Lower lobe of right lung (tissue), 2 donors: ENCODE data around the gene FXYD5. TPM values are rescaled to one million over a fixed set of nuclear protein-coding genes. Genes with fewer than 3 reads are reported as not detected.
A peak's percentile ranks its signal among the peaks of the same experiment; 100 is the strongest.

Experiments
- ATAC-seq, 2 donors: fragments of 200-7000 bp; cut with Tn5 transposase; one replicate each; pipeline ENCODE4 v1.9.1; 2020 to 2022; ENCODE audit warnings: mild to moderate bottlenecking in 2 of 2, moderate library complexity in 2 of 2
- DNase-seq: peaks from one replicate; pipeline ENCODE4 v3.0.0-alpha.2; 2020
- H3K27ac ChIP-seq: fragments of 200-600 bp; one replicate; pipeline ENCODE4 v1.8.0; 2022
- H3K27me3 ChIP-seq: fragments of 200-600 bp; one replicate; pipeline ENCODE4 v1.8.0; 2022; ENCODE audit warnings: low read depth
- H3K36me3 ChIP-seq: fragments of 200-600 bp; one replicate; pipeline ENCODE4 v1.8.0; 2022; ENCODE audit warnings: mild to moderate bottlenecking
- H3K4me1 ChIP-seq: fragments of 200-600 bp; one replicate; pipeline ENCODE4 v1.8.0; 2022
- H3K4me3 ChIP-seq: fragments of 200-600 bp; one replicate; pipeline ENCODE4 v1.8.0; 2022; ENCODE audit warnings: mild to moderate bottlenecking
- H3K9me3 ChIP-seq: fragments of 200-600 bp; one replicate; pipeline ENCODE4 v1.8.0; 2022
- CTCF ChIP-seq: fragments of 200-600 bp; IDR thresholded peaks from one replicate; pipeline ENCODE4 v1.8.0; 2022; ENCODE audit warnings: antibody characterized with exemption, mild to moderate bottlenecking
- intact Hi-C: fragments of 100-400 bp; cut with DNase I; formaldehyde crosslinking; loops from one replicate; pipeline ENCODE4 v1.11.0; 2022
- total RNA-seq: library from RNA; stranded (reverse); fragmentation: NEBNext Ultra II Directional; extraction: Animal tissue kit (Norgen Biotek cat#: 25700); gene quantifications from one replicate; pipeline ENCODE4 v1.2.1, GENCODE V29; 2021
- donor health status: DM: no; HTN: yes; CAD: no; lungs with severe emphysema.

The FXYD5 gene
- total RNA-seq, 1 donor from 2014 or later, result 152 TPM

- no peak for DNase-seq
- Histone ChIP-seq H3K27ac (peak overlapping the region; percentile 46), H3K4me1 (peaks cover 38% of the 10 kb centered on the region), H3K27me3 (no peaks in the 10 kb centered on the region), H3K4me3 (no peak overlapping the region), H3K36me3 (no peaks in the 10 kb centered on the region), H3K9me3 (no peaks in the 10 kb centered on the region)
- no peak for TF ChIP-seq CTCF
- ATAC-seq, result no peak
- intact Hi-C loops, result no loop called here
These were observed 63.1 kb downstream of the FXYD5 start for GRCh38 chr19:35217649-35217990.

- H3K4me3 ChIP-seq, result no peak overlapping the region
- no peak overlapping the region for H3K27ac ChIP-seq
- DNase-seq (no peak), ATAC-seq (no peak)
- TF ChIP-seq CTCF, result no peak
- intact Hi-C loops, result no loop called here
- H3K4me1 ChIP-seq, result peaks cover 33% of the 10 kb centered on the region
- H3K9me3 ChIP-seq, result no peaks in the 10 kb centered on the region
- no peaks in the 10 kb centered on the region for H3K27me3 ChIP-seq
- H3K36me3 ChIP-seq, result no peaks in the 10 kb centered on the region
These were observed 64.5 kb downstream of the FXYD5 start for GRCh38 chr19:35219008-35219407.

Other genes with a start within 250 kb of the FXYD5 start
- gene ZNF30, start 227.8 kb upstream of the FXYD5 start, total RNA-seq, result 3.5 TPM
- 12.1 TPM for gene ZNF792, start 190.5 kb upstream of the FXYD5 start, total RNA-seq
- 90.7 TPM for gene GRAMD1A, start 154.4 kb upstream of the FXYD5 start, total RNA-seq
- 9.8 TPM for gene SCN1B, start 124.3 kb upstream of the FXYD5 start, total RNA-seq
- 28.1 TPM for gene HPN, start 113.0 kb upstream of the FXYD5 start, total RNA-seq
- 135 TPM for gene FXYD3, start 38.9 kb upstream of the FXYD5 start, total RNA-seq
- 6.3 TPM for gene LGI4, start 19.7 kb upstream of the FXYD5 start, total RNA-seq
- 49.7 TPM for gene FXYD1, start 15.9 kb upstream of the FXYD5 start, total RNA-seq
- gene FXYD7, start 11.5 kb upstream of the FXYD5 start, total RNA-seq, result not detected
- 0.41 TPM for gene FAM187B, start 74.0 kb downstream of the FXYD5 start, total RNA-seq
- gene LSR, start 94.3 kb downstream of the FXYD5 start, total RNA-seq, result 74.1 TPM
- 171 TPM for gene USF2, start 114.2 kb downstream of the FXYD5 start, total RNA-seq
- gene HAMP, start 127.8 kb downstream of the FXYD5 start, total RNA-seq, result not detected
- gene MAG, start 137.4 kb downstream of the FXYD5 start, total RNA-seq, result not detected
- gene CD22, start 174.5 kb downstream of the FXYD5 start, total RNA-seq, result 19.1 TPM
- not detected for gene FFAR1, start 193.2 kb downstream of the FXYD5 start, total RNA-seq
- not detected for gene FFAR3, start 203.7 kb downstream of the FXYD5 start, total RNA-seq
- gene GPR42, start 216.3 kb downstream of the FXYD5 start, total RNA-seq, result not detected